Trophoblast cell (in vitro differentiated cells and primary cell): ENCODE results near the gene PREX1.

ENCODE experiments used
- DNase-seq, 2 donors: peaks; one replicate each; pipeline ENCODE4 v3.0.0-alpha.2; 2016
- H2AFZ ChIP-seq: 2 replicates; pipeline ENCODE4 v1.6.1; 2013; ENCODE audit warnings: low read length, moderate library complexity, mild to moderate bottlenecking; ENCODE audit not compliant: insufficient read depth, poor library complexity
- H2AK5ac ChIP-seq: 2 replicates; pipeline ENCODE4 v1.6.1; 2013; ENCODE audit warnings: mild to moderate bottlenecking, low read length
- H2BK120ac ChIP-seq: 2 replicates; pipeline ENCODE4 v1.6.1; 2013; ENCODE audit warnings: low read length, mild to moderate bottlenecking, moderate library complexity; ENCODE audit not compliant: insufficient read depth, poor library complexity
- H2BK12ac ChIP-seq: 2 replicates; pipeline ENCODE4 v1.6.1; 2013; ENCODE audit warnings: mild to moderate bottlenecking, low read length, moderate library complexity
- H2BK5ac ChIP-seq: 2 replicates; pipeline ENCODE4 v1.6.1; 2013; ENCODE audit warnings: low read length, low read depth, moderate library complexity, mild to moderate bottlenecking; ENCODE audit not compliant: poor library complexity
- H3K14ac ChIP-seq: 2 replicates; pipeline ENCODE4 v1.6.1; 2013; ENCODE audit warnings: mild to moderate bottlenecking, low read length
- H3K18ac ChIP-seq: 2 replicates; pipeline ENCODE4 v1.6.1; 2013; ENCODE audit warnings: mild to moderate bottlenecking, low read length
- H3K23ac ChIP-seq: 2 replicates; pipeline ENCODE4 v1.6.1; 2013; ENCODE audit warnings: low read length
- H3K27ac ChIP-seq: 2 replicates; pipeline ENCODE4 v1.5.1; 2013; ENCODE audit warnings: low read depth, mild to moderate bottlenecking, inconsistent platforms, low read length, moderate library complexity
- H3K27me3 ChIP-seq: 2 replicates; pipeline ENCODE4 v1.6.1; 2013; ENCODE audit warnings: inconsistent platforms, mild to moderate bottlenecking, low read length, moderate library complexity; ENCODE audit not compliant: insufficient read depth
- H3K36me3 ChIP-seq, 2 experiments: 1 replicate in 1 of 2; 2 replicates in 1 of 2; pipeline ENCODE4 v1.6.1; 2013; ENCODE audit warnings: low read length in 2 of 2, mild to moderate bottlenecking in 2 of 2, moderate library complexity in 1 of 2; ENCODE audit not compliant: insufficient read depth in 2 of 2, control insufficient read depth in 1 of 2
- H3K4ac ChIP-seq: 2 replicates; pipeline ENCODE4 v1.6.1; 2013; ENCODE audit warnings: low read depth, mild to moderate bottlenecking, low read length, moderate library complexity
- H3K4me1 ChIP-seq, 2 experiments: 1 replicate in 1 of 2; 2 replicates in 1 of 2; pipeline ENCODE4 v1.6.1; 2013; ENCODE audit warnings: low read length in 2 of 2, mild to moderate bottlenecking in 2 of 2, moderate library complexity in 1 of 2; ENCODE audit not compliant: insufficient read depth in 2 of 2, control insufficient read depth in 1 of 2
- H3K4me2 ChIP-seq: 2 replicates; pipeline ENCODE4 v1.6.1; 2013; ENCODE audit warnings: inconsistent platforms, mild to moderate bottlenecking, low read length, moderate library complexity
- H3K4me3 ChIP-seq: 2 replicates; pipeline ENCODE4 v1.5.1; 2013; ENCODE audit warnings: mild to moderate bottlenecking, low read depth, low read length, inconsistent platforms
- H3K79me1 ChIP-seq: one replicate; pipeline ENCODE4 v1.6.1; 2013; ENCODE audit warnings: low read length
- H3K79me2 ChIP-seq: 2 replicates; pipeline ENCODE4 v1.6.1; 2013; ENCODE audit warnings: low read length, mild to moderate bottlenecking; ENCODE audit not compliant: control insufficient read depth, insufficient read depth, poor library complexity
- H3K9ac ChIP-seq: 2 replicates; pipeline ENCODE4 v1.6.1; 2013; ENCODE audit warnings: mild to moderate bottlenecking, low read length
- H3K9me3 ChIP-seq: 2 replicates; pipeline ENCODE4 v1.6.1; 2013; ENCODE audit warnings: low read depth, mild to moderate bottlenecking, control low read depth, inconsistent platforms, low read length; ENCODE audit not compliant: insufficient read depth
- H4K12ac ChIP-seq: 2 replicates; pipeline ENCODE4 v1.6.1; 2013; ENCODE audit warnings: low read depth, mild to moderate bottlenecking, low read length, moderate library complexity
- H4K8ac ChIP-seq: 2 replicates; pipeline ENCODE4 v1.6.1; 2013; ENCODE audit warnings: low read depth, mild to moderate bottlenecking, low read length, moderate library complexity
- H4K91ac ChIP-seq: one replicate; pipeline ENCODE4 v1.6.1; 2013; ENCODE audit warnings: low read depth, mild to moderate bottlenecking, low read length, moderate library complexity
- WGBS: extraction: QIAGEN DNeasy Blood & Tissue Kit; methylation state at CpG from one replicate; pipeline ENCODE4 v1.1.7; 2013; ENCODE audit warnings: missing lambda C conversion rate; ENCODE audit not compliant: insufficient read length, insufficient coverage; ENCODE audit errors: extremely low coverage; 5-methylcytosine and 5-hydroxymethylcytosine counted together

PREX1 gene

GRCh38 chr20:48720256-48720985, 107.4 kb downstream of the PREX1 start:
- Histone ChIP-seq H3K9ac (no peak overlapping the region), H2BK12ac (no peak overlapping the region), H2BK120ac (no peak overlapping the region), H4K8ac (no peak overlapping the region), H3K18ac (no peak overlapping the region), H3K9me3 (peaks cover 4% of the 10 kb centered on the region), H3K36me3 (no peaks in the 10 kb centered on the region), H2BK5ac (no peak overlapping the region), H3K4ac (no peak overlapping the region), H3K14ac (no peak overlapping the region), H3K27me3 (no peaks in the 10 kb centered on the region), H3K4me2 (no peak overlapping the region), H3K79me1 (no peaks in the 10 kb centered on the region), H2AK5ac (no peak overlapping the region), H3K4me1 (no peaks in the 10 kb centered on the region), H3K4me3 (no peak overlapping the region), H3K23ac (no peak overlapping the region), H4K91ac (no peak overlapping the region), H4K12ac (no peak overlapping the region), H2AFZ (no peak overlapping the region), H3K27ac (no peak overlapping the region), H3K79me2 (no peaks in the 10 kb centered on the region)
- DNase-seq = no peak
- no CpG with 5 or more reads among the region's 13 CpGs for WGBS

- Histone ChIP-seq H3K27ac (no peak overlapping the region), H3K18ac (no peak overlapping the region), H3K9ac (no peak overlapping the region), H3K4ac (no peak overlapping the region), H2BK12ac (no peak overlapping the region), H3K4me2 (no peak overlapping the region), H3K4me3 (no peak overlapping the region), H3K4me1 (no peaks in the 10 kb centered on the region), H3K79me2 (no peaks in the 10 kb centered on the region), H2AK5ac (no peak overlapping the region), H3K27me3 (no peaks in the 10 kb centered on the region), H3K14ac (no peak overlapping the region), H4K8ac (no peak overlapping the region), H3K9me3 (peaks cover 2% of the 10 kb centered on the region), H2BK5ac (no peak overlapping the region), H3K79me1 (no peaks in the 10 kb centered on the region), H3K36me3 (no peaks in the 10 kb centered on the region), H2BK120ac (no peak overlapping the region), H2AFZ (no peak overlapping the region), H4K12ac (no peak overlapping the region), H4K91ac (no peak overlapping the region), H3K23ac (no peak overlapping the region)
- WGBS = no CpG with 5 or more reads among the region's 4 CpGs
- no peak for DNase-seq
Observed at GRCh38 chr20:48719598-48720255, 108.1 kb downstream of the PREX1 start.

- no peaks in the 10 kb centered on the region for H3K36me3 ChIP-seq
- no CpG with 5 or more reads among the region's 8 CpGs for WGBS
- H3K79me1 ChIP-seq = no peaks in the 10 kb centered on the region
- H4K12ac ChIP-seq = no peak overlapping the region
- no peak overlapping the region for H3K14ac ChIP-seq
- H2BK5ac ChIP-seq = no peak overlapping the region
- no peak overlapping the region for H3K4ac ChIP-seq
- no peak overlapping the region for H3K18ac ChIP-seq
- H3K9ac ChIP-seq = no peak overlapping the region
- H4K8ac ChIP-seq = no peak overlapping the region
- no peak overlapping the region for H4K91ac ChIP-seq
- no peak overlapping the region for H2AFZ ChIP-seq
- no peaks in the 10 kb centered on the region for H3K79me2 ChIP-seq
- DNase-seq = no peak
- no peak overlapping the region for H2BK12ac ChIP-seq
- peaks cover 2% of the 10 kb centered on the region for H3K9me3 ChIP-seq
- H3K23ac ChIP-seq = no peak overlapping the region
- H3K4me3 ChIP-seq = no peak overlapping the region
- no peaks in the 10 kb centered on the region for H3K27me3 ChIP-seq
- H2AK5ac ChIP-seq = no peak overlapping the region
- H2BK120ac ChIP-seq = no peak overlapping the region
- H3K4me2 ChIP-seq = no peak overlapping the region
- no peaks in the 10 kb centered on the region for H3K4me1 ChIP-seq
- no peak overlapping the region for H3K27ac ChIP-seq
Observed at GRCh38 chr20:48718786-48719578, 108.8 kb downstream of the PREX1 start.

- Histone ChIP-seq H4K8ac (no peak overlapping the region), H3K4ac (no peak overlapping the region), H3K4me2 (no peak overlapping the region), H4K91ac (no peak overlapping the region), H2AK5ac (no peak overlapping the region), H3K18ac (no peak overlapping the region), H2AFZ (no peak overlapping the region), H4K12ac (no peak overlapping the region), H2BK5ac (no peak overlapping the region), H3K4me1 (no peaks in the 10 kb centered on the region), H3K4me3 (no peak overlapping the region), H3K27ac (no peak overlapping the region), H3K23ac (no peak overlapping the region), H3K36me3 (no peaks in the 10 kb centered on the region), H3K27me3 (no peaks in the 10 kb centered on the region), H3K9ac (no peak overlapping the region), H2BK12ac (no peak overlapping the region), H3K79me1 (no peaks in the 10 kb centered on the region), H3K9me3 (peaks cover 2% of the 10 kb centered on the region), H3K79me2 (no peaks in the 10 kb centered on the region), H2BK120ac (no peak overlapping the region), H3K14ac (no peak overlapping the region)
- no peak for DNase-seq
- WGBS = no CpG with 5 or more reads among the region's 6 CpGs
Observed at GRCh38 chr20:48717680-48718223, 110.0 kb downstream of the PREX1 start.
